Measurements from ENCODE around the gene PEAR1.
A peak's percentile ranks its signal among the peaks of the same experiment; 100 is the strongest.

Gene PEAR1

DNA sequence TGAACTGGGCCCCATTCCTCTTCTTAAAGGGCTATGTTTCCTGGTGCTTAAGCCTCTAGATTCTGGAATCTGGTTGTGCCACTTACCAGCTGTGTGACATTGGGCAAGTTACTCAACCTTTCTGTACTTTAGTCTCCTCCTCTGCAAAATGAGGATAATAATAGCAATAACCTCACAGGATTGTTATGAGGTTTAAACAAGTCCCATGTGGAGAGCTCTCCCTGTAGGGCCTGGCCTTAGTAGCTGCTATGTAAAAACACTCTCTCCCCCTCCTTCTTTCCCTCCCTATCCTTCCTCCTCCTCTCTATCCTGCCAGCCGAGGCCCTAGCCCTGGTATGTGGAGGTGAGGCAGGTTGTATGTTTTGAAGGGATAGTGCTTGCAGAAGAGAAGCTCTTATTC, 8.2 kb upstream of the PEAR1 start:
- DNase-seq = no peak

DNA sequence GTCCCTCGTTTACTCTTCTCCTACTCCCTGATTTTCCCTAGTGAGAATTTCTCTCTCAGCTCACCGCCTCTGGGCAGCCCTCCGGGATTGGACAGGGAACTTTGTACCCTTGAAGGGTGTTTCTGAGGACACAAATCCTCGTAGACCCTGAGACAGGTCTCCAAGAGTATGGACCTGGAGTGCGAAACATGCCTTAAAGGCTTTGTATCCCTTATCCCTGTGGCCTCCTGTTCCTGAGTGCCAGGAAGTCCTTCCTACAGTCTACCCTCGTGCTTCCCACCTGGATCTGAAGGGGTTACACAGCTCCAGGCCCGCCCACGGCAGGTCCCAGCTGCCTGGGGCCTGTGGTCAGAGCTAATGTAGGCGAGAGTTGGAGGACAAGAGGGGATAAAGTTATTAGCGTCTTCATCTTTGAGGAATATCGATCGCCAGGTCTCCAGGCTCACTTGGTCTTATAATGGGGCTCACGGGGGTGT, 7.6 kb upstream of the PEAR1 start:
- DNase-seq = no peak

DNA sequence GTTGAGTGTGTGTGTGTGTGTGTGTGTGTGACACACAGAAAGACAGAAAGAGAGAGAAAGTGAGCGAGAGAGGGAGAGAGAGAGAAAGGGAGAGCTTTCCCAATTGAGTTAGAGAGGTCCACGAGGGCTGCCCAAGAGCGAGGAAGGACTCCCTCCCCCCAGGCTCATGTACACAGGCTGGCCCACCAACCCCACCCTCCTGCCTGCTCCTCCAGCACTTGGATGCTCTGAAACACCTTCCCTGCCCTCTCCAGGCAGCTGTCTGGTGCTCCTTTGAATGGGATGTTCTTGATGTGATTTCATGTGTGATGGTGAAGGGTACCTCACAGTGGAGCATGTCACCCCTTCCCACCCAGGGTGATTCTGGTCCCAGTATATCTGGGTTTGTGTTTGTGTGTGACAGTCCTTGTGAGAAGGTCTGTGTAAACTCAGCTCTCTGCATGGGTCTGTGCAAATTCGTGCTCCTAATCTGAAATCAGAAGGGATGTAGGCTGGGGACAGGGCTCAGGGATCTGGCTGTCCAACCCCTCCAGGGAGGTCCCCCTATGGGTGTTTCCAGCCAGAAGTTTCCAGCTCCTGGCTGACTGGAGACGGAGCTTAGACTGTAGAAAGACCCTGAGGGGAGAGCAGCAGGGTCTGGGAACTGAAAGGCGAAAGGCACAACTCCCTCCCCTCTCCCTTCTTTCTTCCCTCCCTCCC, 6.8 kb upstream of the PEAR1 start:
- no peak for DNase-seq

DNA sequence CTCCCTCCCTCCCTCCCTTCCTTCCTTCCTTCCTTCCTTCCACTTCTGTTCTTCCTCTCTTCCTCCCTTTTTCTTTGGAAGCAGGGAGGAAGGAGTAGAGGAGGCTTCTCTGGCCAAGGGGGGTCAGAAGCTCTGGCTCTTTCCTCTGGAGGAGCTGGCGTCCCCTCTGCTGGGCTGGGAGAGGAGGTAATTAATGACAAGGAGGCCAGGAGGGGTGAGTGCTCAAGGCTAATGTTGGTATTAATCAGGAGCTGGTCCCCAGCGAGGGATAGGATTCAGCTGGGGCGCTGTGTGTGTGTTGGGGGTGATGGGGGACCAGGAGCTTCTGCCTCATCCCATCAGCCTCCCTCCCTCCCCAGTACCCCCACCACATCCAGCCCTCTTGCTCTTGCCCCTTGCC, 6.2 kb upstream of the PEAR1 start:
- DNase-seq = no peak

DNA sequence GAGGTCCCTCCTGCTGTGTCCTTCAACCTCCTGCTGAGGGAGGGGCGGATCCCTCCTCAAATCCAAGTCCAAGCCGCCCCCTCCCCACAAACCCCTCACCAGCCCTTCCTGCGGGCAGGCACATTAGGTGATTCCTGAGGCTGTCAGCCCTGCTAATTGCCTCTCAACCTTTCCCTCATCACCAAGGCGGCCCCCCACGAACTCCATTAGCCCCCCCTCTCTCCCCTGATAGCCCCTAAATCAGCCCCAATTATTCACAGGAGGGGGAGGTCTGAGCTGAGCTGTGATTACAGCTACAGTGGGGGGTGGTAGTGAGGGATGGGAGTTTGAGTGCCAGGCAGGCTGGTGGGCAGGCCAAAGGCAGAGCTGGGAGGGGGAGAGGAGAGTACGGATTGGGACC, 5.8 kb upstream of the PEAR1 start:
- no peak for DNase-seq

DNA sequence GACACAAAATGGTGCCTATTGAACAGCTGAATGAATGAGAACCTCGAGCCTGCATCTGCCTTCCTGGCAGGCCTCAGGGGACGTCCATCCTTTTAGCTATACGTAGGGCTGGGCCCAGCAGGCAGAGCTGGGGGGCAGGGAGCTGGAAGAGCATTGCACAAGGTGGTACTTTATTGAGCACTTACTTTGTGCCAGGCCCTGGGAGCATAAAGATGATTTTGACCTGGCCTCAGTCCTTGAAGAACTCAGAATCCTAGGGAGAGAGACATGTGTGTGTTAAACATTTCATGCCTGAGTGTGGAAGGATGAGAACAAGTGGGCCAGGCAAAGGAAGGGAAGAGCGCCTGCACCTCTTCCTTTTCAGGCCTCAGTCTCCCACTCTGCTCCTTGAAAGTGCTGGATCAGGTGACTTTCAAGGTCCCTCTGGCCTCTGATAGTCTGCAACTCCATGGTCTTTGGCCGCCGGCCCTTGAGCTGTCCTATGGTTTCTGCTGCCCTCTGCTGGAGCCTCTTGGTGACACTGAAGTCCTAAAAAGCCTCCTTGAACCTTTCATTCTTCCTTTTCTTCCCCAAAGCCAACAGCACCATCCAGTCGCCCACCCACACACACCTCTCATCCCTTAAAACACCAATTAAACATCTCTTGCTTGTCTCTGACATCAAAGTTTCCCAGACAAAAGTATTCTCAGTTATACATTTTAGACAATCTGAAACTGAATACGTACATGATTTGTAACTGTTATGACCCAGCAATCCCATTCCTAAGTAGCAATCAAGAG, 3.5 kb upstream of the PEAR1 start:
- peak; percentile 85 for DNase-seq

DNA sequence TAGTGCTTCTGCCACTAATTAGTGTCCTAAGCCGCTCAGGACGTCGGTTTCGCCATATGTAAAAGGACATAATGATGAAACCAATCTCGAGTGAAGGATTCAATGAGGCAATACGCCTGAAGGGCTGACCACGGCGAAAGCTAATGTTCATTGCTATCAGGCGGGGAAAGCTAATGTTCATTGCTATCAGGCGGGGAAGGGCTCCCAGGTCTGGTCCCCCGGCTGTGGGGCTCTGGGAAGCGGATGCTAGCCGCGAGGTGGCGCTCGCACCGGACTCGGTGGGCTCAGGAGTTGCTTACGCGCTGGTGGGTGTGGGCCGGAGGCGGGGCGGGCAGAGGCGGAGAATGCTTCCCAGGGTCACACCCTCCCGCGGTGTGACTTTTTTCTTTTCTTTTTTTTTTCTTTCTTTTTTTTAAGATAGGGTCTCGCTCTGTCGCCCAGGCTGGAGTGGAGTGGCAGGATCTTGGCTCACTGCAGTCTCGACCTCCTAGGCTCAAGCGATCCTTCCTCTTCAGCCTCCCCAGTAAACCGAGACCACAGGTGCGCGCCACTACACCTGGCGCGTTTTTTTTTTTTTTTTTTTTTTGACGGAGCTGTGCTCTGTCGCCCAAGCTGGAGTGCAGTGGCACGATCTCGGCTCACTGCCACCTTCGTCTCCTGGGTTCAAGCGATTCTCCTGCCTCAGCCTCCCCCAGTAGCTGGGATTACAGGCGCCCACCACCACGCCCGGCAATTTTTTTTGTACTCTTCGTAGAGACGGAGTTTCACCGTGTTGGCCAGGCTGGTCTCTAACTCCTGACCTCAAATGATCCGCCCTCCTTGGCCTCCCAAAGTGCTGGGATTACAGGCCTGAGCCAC, 1.1 kb upstream of the PEAR1 start:
- peak; percentile 92 for DNase-seq

DNA sequence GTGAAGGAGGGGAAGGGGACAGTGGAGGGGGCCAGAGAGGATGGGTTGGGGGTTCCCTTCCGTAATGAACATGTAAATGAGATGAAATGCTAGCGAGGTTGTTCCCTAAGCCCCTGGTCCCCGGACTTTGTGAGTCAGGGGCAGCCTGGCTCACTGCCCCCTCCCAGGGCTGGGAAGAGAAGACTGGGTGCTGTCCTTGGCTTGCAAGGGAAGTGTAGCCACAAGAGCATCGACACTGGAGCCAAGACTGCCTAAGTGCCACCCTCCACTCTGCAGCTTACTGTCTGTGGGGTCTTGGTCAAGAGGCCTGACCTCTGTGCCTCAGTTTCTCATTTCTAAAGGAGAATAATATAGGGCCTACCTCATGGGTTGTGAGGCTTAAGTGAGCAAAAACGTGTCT, 483 bp downstream of the PEAR1 start:
- no peak for DNase-seq

DNA sequence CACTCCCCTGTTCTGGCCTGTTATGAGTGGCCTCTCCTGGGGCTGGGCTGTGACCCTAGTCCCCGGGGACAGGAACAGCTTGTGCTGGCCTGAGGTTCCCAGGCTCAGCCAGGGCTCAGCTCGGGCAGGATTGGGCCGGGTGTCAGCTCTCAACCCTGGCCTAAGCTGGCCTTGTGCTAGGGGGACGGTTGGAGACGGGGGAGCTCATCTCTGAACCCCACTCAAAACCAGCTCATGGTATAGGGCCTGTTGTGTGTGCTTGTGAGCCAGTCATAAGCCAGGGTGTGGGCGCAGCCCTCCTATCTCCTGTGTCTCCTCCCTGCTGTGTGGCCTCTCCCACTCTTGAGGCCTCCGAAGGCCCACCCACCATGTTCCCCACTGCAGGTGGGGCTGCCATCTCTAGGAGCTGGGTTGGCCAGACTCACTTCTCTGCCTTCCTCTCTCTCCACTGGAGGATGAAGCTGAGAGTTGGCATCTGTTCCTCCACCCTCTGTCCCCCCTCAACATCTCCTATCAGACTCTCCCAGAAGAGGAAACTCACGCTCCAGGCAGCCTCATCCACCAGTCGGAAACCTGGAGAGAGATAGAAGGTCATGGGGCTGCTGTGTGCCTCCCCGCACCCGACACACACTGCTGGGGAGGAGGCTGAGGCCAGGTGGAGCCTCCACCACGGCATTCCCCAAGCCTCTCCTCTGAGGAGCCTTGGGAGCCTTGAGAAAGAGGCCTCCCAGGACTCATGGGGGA, 1.4 kb downstream of the PEAR1 start:
- no peak for DNase-seq

DNA sequence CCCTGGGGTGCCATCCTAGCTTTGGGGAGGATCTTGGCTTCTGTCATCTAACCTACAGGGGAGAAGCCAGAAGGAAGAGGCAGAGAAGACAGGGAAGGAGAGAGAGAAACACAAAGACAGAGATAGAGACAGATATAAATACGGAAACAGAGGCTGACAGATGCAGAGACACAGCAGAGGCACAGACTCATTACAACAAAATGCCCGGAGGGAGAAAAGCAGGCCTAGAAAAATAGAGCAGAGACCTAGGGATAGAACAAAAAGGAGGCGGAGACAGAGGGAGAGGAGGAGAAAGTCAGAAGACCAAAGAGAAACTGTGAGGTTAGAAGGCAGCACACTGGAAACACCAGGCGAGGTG, 1.9 kb downstream of the PEAR1 start:
- DNase-seq = no peak

DNA sequence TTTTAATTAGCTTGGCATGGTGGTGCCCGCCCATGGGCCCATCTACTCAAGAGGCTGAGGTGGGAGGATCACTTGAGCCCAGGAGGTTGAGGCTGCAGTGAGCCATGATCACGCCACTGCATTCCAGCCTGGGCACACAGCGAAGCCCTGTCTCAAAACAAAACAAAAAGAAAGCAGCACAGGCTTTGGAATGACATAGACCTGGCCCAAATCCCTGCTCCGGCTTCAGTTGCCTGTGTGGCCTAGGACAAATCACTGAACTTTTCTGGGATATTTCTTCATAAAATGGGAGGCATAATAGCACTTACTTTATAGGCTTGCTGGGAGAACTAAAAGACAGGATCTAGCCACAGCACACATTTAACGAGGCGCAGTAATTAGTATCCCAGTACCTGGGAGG, 2.4 kb downstream of the PEAR1 start:
- DNase-seq = no peak

DNA sequence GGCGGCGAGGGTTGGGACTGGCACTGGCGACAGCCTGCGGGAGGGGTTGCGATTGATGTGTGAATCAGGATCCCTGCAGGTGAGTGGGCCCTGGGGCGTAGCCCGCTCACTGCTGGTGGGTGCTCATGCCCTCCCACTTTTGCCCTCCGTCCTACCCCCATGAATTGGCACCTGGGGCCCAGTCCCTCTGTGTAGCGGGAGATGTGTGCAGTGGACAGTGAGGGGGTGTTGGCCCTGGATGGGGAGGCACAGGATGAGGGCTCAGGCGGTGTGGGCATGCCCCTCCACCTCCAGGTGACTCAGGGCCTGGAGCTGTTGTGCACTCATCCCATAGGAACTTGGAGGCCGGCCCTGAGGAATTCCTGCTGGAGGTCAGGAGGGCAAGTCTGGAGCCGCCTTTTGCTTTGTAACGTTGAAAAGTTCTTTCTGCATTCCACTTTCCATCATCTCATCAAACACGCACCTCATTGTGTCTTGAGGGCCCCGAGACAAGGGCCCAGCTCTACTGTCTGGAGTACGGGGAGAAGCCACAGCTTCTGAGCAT, 3.0 kb downstream of the PEAR1 start:
- no peak for DNase-seq

DNA sequence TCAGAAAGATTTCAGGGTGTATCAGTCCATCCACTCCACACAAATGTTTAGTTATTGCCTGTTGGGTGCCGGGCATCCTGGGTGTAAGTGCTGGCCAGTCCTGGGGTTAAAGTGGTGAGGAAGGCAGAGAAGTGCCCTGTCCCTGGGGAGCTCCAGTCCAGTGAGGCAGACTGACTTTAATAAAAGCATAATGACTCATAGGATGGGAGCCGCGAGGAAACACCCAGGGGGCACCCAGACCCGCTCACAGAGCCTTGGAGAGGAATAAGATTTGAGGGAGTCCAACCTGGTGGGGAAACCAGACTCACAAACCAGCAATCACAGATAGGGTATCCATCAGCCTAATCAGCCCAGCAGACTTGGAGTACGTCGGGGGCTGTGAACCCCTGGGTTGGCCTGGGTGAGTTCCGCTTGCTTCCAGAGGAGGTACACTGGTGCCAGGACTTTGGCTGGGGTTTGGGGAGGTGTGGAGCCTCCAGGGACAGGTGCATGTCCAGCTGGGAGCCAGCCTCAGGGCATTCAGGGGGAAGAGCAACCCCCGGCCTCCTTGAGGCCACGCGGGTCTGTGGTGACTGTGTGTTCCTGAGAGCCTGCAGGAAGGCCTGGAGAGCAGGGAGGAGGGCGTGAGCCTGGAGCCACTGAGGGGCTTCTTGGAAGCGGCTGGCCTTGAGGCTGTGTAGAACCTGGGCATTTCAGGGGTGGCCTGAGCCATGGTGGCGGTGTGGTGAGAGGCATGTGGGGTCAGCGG, 3.7 kb downstream of the PEAR1 start:
- DNase-seq = no peak

DNA sequence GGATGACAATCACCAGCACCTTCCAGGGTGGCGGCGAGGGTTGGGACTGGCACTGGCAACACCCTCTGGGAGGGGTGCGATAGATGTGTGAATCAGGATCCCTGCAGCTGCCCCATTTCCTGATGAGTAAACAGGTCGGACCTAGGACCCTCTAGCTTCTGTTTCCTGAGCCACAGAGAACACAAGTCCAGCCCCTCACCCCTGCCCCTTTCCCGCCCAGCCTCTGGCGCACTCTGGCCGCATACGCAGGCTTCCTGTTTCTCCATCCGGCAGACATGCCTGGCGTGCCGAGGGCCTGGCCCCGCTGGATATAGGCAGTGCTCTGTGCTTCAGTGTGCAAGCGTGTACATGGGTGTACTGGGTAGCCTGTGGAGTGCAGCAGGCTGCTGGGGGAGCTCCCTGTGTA, 4.6 kb downstream of the PEAR1 start:
- DNase-seq = peak; percentile 17

DNA sequence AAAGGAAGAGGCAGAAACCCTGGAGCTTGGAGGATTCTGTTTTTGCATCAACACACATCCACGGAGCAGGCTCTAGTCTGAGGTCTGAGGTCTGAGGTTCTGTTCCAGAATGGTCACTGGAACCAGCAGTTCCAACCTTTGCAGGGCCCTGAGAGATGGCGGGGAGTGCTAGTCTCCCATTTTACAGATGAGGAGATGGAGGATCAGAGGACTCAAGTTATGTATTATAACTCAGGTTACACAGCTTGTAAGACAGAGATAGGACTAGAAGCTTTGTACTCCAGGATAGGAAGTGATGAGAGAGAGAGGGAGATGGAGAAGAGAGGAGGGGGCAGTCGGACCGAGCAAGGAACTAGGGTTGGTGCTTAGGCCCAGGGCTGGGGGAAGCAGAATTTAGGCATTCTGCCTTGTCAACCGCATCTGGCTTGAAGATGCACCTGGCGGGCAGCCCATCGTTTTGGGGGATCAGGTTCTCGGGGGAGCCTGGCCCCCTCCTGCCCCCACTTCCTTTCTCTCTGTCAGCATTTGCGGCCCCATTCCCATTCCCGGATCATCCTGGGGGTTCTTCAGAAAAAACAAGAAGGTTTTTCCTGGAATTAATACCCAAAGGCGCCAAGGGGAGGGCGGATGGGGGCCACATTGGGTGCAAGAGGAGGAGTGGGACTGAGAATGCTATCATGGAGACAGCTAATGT, 5.6 kb downstream of the PEAR1 start:
- no peak for DNase-seq

DNA sequence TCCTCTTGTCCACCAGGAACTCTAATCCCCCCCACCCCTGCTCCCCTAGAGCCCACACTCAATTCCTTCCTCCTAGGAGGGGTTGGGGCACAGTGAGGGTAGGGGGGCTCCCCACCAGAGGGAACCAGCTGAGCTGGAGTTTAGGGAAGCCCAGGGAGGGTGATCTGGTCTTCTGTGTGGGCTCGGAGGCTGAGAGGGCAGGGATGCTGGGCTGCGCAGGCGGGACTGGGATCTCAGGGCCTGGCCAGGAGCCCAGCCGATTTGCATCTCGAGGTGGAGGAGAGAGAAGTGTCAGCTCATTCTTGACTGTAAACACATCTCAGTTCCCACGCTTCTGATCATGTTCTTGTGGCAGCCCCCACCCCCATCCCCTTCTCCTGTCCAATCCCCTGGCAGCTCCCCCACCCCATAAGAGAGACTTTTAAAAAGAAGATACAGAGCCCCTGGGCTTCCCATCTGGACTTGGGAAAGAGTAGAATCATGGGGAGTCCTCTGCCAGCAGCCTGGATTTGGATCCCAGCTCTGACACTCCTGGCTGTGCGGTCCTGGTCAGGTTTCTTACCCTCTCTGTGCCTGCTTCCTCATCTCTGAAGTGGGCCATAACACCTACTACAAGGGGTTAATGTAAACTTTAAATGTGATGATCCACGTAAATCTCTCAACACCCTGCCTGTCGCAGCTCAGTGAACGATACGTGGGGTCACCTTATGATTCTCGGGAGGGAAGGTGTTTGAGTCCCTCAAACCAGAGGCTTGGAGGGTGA, 6.6 kb downstream of the PEAR1 start:
- DNase-seq = peak; percentile 21

DNA sequence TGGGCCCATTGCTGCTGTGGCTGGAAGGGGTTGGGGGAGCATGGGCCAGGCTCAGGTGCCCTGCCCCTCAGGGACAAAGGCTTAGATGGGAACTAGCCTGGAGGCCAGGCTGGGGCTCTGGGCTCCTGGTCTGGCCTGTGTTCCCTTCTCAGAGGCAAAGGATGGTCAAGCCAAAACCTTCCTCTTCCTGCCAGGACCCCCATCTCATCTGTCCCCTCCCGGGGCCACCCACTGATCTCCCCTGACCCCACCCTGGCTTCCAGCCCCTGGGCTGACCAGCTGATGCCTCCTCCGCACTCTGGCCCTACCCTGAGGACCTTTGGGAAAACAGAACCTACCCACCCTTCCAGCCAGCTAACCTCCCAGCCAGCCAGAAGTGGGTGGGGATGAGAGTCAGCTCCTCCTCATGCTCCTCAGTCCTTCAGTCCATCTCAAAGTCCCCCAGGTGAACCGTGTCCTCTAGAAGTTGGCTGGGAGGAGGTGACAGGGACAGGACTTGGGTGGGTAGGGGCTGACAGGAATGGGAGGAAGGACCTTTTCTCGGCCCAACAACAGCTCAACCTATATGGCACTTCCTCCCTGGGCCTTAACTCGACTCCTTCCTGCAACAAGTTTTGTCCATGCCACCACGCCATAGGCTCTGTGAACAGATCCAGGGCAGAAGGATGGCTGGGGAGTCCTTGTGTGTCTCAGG, 7.5 kb downstream of the PEAR1 start:
- DNase-seq = no peak

DNA sequence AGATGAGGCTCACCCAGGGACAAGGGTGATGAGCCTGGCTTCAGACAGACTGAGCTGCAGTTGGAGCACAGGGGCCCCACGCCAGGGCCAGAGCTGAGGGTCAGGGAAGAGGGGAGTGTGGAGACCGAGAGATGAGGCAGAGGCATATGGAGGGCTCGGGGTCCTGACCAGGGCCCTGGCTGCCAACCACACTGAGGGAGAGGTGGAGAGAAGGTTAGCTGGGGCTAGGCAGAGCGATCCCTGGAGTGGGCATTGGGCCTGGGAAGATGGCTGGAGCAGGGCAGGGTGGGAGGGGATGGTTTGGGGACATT, 8.0 kb downstream of the PEAR1 start:
- DNase-seq = no peak

DNA sequence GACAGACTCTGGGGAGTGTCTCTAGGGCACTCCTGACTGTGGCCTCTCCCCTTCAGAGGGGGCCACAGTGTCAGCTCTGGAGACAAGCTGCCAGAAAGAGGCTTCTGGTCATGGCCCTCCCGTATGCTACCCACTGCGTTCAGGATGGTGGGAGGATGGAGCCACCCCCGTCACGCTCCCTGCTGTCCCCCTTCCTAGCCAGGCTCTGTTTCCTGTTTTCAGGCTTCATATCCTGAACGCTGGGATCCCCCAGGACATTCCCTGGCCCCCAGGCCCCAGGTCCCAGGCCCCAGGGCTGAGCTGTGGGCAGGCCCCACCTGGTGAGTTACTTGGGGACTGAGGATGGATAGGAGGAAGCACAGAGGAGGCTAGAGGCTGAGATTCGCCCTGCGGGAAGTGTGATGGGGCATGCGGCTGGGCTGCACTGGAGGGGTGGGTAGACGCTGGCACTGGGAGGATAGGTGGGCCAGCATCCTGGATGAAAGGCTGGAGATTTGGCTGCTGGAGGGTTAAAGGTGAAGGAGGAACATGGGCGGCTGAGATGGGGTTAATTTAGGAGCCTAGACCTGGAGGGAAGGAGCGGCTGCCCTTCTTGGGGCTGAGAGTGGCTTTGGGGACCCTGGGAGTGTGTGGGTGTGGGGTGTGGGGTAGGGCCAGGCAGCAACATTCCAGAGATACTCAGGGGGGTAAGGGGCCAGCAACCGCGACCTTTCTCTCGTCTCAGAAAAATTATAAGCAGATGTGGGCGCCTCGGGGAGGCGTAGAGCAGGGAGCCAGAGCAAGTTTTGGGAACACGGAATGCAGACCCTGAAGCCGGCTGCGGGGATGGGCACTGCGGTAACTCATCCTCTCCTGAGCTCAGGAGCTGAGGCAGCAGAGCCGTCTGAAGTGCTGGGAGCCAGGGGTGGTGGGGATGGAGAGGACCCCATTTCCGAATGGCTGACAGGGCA, 8.7 kb downstream of the PEAR1 start:
- no peak for DNase-seq
